KOPT-K1 (cell line): ENCODE results near the gene FAM168B.

ENCODE experiments used
- H3K27ac ChIP-seq: fragments of 200-600 bp; sonication (generic); 2 replicates; pipeline ENCODE4 v1.5.1; 2016; ENCODE audit warnings: antibody characterized with exemption, mild to moderate bottlenecking, low read depth, low read length; ENCODE audit not compliant: poor library complexity, severe bottlenecking
- H3K36me3 ChIP-seq: fragments of 200-600 bp; sonication (generic); 2 replicates; pipeline ENCODE4 v1.5.1; 2017; ENCODE audit warnings: antibody characterized with exemption, mild to moderate bottlenecking, low read length, moderate library complexity; ENCODE audit not compliant: insufficient read depth
- H3K9me3 ChIP-seq: fragments of 200-600 bp; sonication (generic); 2 replicates; pipeline ENCODE4 v1.5.1; 2017; ENCODE audit warnings: antibody characterized with exemption, low read length, mild to moderate bottlenecking; ENCODE audit not compliant: insufficient read depth, poor library complexity, severe bottlenecking

The FAM168B gene

DNA sequence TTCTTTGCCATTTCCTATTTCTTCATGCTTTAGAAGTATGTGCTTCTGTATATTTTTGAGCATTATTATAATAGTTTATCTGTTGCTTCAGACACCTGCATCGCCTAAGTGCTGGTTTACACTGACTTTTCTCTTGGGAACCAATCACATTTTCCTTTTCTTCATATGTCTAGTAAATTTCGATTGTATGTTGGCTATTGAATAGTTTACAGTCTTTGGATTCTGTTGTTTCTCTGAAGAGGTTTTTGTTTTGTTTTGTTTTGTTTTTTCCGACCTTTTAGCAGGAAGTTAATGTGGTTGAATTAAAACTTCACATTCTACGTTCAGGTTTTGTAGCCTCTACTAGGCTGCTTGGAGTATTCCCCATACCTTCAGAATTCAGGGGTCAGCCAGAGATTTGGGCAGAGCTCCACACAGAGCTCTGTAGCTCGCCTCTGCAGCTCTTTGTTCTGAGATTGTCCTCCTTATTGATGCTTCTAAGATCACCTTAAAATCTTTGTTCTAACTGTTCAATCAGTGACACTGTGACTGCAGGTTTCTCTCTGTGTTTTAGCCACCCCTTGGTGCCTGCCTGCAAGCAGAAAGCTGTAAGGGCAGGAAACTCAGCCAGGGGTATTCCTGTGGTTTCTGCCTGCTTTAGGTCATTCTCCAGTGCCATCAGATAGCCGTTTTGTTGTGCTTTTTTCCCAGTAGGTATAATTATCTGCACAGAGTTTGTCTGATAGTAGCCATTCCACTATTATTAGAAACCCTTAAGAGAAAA lies 83.4 kb downstream of the FAM168B start:
- Histone ChIP-seq H3K36me3 (no peaks in the 10 kb centered on the region), H3K27ac (no peak overlapping the region), H3K9me3 (no peaks in the 10 kb centered on the region)

DNA sequence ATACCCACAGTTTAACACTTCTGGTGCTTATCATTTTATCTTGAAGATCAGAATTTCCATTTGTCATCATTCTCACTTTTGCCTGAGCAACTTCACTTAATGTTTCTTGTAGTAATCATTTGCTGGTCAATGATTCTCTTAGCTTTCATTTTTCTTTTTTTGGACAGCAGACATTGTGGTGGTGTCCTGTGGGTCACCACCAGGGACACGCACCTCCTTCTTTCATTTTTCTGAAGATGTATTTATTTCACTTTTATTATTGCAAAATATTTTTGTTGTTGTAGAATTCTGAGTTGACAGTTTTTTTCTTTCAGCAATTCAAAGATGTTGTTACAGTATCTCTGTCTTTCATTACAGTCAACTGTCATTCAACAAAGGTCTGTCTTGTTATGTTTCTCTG lies 84.3 kb downstream of the FAM168B start:
- Histone ChIP-seq H3K36me3 (no peaks in the 10 kb centered on the region), H3K9me3 (no peaks in the 10 kb centered on the region), H3K27ac (no peak overlapping the region)

DNA sequence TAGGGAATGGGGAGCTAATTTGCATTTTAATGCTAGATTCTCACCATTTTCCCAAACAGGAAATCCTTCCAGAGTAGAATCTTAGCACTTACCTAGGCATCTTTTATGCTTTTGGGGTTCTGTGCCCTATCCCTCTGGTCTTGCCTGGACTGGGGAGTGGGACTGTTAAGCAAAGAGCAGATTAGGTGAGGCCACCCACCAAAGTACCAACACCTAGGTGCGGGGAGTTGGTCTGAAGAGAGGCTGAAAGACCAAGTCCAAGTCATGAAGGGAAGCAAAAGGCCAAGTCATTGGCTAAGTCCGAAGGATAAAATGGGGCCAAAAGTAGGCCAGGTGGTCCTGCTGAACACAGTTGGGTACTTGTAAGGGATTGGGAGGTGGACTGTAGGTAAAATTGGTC lies 86.7 kb downstream of the FAM168B start:
- Histone ChIP-seq H3K27ac (no peak overlapping the region), H3K36me3 (no peaks in the 10 kb centered on the region), H3K9me3 (no peaks in the 10 kb centered on the region)

DNA sequence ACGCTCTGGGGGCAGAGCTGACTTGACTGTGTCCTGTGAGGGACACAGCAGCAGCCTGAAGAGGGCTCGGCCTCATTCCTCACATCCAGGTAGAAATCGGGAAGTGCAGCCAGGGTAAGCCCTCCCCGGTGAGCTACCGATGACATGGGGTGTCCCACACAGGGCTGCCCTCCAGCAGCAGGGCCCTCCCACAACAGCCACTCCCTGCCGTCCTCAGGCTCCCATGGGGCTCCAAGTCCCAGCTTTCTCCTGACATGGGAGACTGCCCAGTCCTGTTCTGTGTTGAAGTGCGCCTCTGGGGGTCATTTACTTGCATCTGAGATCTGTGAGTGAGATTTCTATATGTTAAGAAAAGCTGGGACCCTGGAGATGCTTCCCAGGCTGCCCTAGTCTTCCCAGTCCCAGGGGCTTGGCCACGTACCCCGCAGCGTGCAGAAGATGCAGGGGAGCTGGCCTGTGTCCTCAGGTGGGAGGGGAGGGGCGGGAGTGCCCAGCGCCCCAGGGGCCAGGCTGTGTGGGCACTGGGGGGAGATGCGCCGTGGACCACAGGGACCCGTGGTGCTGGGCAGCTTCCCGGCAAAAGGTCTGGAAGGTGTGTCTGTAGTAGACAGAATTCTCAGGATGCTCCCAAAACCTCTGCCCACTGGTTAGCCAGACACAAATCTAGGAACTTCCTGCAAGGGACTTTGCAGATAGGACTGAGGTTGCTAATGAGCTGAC lies 87.9 kb downstream of the FAM168B start:
- no peaks in the 10 kb centered on the region for H3K9me3 ChIP-seq
- no peak overlapping the region for H3K27ac ChIP-seq
- no peaks in the 10 kb centered on the region for H3K36me3 ChIP-seq

DNA sequence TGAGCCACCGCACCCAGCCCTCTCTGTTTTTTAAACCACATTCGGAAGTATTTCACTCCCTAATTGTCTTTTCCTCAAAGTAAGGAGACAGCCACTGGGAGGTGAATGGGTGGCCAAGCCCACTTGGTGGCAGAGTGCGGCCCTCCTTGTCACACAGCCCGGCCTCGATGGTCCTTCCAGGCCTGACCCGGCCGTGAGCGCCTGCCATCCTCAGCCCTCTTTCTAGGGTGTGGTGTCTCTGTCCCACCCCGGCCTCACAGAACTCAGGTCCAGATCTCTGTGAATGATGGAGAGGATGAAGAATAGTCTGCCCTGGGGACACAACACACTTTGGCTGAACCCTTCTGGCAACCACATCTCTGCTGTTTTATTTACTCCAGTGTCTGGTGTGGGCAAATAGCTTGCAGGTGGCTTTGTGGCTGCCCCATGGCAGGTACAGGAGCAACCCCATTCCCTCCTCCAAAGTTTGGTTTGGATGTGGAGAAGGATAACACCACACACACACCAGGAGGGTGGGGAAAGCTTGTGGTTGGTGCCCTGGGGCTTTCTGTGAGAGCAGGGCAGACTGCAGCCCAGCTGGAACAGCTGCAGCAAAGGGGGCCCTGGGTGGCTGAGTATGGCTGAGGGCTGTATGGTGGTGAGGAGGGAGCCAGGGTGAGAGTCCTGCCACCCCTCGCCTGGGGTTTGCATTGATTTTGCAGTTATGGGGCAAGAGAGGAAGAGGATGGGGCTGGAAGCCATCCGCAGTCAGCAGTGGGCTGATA lies 88.6 kb downstream of the FAM168B start:
- Histone ChIP-seq H3K36me3 (no peaks in the 10 kb centered on the region), H3K27ac (no peak overlapping the region), H3K9me3 (no peaks in the 10 kb centered on the region)

DNA sequence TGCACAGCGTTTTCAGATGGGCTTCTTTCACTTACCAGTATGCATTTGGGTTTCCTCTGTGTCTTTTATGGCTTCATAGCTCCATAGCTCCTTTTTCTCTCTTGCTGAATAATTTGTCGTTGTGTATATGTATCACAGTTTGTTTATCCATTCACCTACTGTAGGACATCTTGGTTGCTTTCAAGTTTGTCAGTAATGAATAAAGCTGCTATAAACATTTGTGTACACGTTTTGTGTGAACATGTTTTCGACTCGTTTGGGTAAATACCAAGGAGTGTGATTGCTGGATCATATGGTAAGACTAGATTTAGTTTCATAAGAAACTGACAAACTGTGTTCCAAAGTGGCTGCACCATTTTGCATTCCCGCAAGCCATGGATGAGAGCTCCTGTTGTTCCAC lies 94.7 kb downstream of the FAM168B start:
- no peaks in the 10 kb centered on the region for H3K36me3 ChIP-seq
- H3K27ac ChIP-seq, result no peak overlapping the region
- H3K9me3 ChIP-seq, result no peaks in the 10 kb centered on the region
